NCI-H187 (cell line): ENCODE measurements around the gene GPS1.

Source experiments
- DNase-seq, 2 experiments: peaks; one replicate each; lab custom pipeline; 2025; lab: John Stamatoyannopoulos, UW

The GPS1 gene

DNA sequence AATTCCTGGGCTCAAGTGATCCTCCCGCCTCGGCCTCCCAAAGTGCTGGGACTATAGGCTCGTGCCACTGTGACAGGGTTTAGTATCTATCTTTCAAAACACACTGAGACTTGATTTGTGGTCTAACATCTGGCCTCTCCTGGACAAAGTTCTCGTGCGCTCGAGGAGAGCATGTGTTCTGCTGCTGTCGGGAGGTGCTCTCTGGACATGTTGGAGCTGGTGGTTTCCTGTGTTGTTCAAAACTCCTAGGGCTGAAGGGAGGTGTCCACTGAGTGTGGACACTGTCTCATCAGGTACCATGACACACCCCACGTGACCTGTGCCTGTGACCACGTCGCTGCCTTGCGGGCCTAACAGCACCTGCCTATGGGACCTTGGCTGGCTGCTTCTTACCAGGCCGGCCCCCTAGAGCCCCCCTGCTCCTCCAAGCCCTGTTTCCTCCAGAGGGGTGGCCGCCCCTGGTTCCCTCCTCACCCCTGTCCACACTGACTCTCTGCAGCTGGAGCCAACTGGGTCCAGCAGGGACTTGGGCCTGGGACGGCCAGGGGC lies 5.7 kb upstream of the GPS1 start:
- DNase-seq: no peak

DNA sequence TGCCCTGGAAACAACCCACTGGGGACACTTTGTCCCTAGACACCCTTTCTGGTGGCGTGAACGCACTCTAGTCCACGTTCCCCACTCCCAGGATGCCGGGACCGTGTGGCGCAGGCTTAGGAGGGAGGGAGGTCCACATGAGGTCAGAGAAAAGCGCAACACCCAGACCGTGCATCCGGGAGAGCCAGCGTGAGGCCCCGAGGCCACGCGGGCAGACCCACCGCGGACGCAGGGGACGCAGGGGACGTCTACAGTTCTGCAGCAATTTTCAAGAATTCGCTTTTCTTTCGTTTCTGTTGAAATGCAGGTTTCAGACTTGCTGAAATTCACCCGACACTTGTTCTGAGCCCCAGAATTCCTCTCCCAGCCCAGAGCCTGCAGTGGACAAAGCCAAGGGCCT lies 4.8 kb upstream of the GPS1 start:
- no peak for DNase-seq

DNA sequence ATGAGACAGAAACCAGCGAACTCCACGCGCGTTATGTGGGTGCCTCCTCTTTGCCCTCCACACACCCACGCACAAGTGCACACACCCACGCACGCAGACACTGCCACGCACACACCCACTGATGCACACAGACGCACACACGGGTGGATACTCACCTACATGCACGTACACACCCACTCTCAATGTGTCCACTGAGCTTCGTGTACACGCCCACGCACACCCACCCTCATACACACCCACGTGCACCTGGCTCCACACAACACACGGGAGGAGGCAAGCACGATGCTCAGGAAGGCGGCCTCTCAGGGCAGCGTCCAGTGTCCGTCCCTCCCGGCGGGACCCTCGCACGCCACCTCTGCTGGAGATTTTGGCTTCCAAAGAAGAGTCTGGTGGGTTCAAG lies 4.3 kb upstream of the GPS1 start:
- no peak for DNase-seq

DNA sequence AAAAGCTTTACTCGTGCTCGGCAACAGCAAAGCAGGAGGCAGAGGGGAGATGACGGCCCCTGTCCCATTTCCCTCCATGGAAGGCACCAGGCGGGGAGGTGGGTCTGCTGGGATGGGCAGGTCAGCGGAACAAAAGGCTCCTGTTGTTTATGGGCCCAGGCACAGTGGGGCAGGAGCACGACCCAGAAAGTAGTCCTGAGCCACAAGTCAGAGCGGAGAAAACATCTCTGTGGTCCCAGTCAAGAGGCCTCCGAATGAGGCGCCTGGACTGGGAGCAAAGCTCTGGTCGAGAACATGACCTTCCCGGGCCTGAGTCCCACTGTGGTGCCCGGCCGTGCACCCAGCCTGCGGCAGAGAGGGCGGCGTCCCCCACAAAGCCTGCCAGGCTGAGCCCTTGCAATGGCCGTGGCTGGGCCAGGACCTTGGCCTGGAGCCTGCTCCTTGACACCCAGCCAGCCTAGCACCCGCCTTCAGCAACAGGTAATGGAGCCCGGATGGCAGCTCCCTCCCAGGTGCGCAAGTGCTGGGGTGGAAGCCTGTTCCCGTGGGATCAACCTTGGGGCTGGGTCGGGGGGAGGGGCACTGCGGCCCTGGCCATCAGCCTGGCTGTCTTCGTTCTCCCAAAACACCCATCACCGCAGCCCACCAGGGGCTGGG lies 3.7 kb upstream of the GPS1 start:
- no peak for DNase-seq

DNA sequence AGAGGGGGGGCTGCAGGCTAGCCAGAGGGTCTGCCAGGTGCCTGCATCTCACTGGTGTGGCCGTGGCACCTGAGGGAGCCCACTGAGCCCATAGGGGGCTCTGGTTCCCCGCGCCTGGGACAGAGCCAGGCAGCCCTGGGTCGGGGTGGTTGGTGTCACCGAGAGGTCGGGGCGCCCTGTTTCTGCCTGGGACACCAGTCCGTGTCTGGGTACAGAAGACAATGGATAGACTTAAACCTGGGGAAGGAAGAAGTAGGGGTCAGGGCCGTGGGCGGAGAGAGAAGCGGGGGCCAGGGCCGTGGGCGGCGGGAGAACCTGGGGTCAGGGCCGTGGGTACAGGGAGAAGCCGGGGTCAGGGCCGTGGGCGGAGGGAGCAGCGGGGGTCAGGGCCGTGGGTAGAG lies 3.1 kb upstream of the GPS1 start:
- no peak for DNase-seq

DNA sequence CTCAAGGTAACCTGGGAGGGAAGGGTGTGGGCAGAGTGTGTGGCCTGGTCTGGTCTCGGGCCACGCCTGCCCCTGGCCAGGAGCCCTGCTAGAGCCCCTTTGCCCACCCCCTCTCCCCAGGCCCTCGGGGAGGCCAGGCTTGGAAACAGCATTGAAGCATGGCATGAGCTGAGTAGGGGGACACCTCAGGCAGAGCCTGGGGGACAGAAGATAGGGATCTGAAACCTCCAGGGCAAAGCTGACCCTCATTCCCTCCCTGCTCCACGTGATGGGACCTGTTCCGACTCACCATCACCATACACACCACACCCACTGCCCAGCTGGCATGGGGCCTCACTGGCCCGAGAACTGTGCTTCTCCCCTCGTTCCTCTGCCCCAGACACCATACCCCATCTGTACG lies 2.6 kb upstream of the GPS1 start:
- no peak for DNase-seq

DNA sequence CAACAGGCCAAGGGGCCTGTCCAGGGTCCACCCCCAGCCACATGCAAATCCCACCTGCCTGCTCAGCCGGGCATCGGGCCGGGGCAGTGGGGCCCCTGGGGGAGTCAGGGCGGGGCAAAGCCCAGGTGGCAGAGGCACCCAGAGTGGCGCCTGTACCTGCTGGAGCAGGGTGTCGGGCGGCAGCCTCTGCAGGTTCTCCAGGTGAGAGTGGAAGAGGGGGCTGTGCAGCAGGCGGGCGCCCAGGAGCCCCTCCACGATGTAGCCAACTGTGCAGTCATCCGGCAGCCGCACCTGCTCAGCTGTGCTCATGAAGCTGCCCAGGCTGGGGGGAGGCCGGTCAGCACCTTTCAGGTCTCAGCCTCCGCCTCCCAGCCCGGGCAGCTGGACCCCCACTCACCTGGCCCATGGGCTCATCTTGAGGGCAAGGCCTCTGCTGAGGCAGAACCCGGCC lies 2.2 kb upstream of the GPS1 start:
- DNase-seq: no peak

DNA sequence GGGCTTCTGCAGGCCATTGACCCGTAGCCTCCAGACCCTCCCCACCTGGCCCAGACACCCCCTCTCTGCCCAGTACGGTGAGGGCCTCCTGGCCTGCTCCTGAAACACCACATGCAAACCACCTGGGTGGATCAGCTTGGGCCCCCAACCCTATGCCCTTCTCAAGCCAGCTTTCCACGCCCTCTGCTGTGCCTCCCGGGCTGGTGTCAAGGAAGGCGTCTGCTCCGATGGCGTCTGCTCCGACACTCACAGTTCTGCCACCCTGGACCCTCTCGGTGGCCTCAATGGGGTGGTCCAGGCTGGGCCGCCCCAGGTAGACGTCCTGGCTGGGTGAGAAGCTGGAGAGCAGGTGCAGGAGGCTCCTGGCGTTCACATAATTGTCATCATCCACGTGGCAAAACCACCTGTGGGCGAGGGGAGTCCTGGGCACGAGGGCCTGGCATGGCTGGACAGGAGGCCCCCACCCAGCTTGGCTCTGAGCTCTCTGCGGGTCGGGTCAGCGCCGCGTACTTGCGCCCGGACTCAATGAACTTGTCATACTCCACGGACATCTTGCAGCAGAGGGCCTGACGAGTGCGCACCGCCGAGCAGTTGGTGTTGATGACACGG lies 1.4 kb upstream of the GPS1 start:
- DNase-seq: no peak

DNA sequence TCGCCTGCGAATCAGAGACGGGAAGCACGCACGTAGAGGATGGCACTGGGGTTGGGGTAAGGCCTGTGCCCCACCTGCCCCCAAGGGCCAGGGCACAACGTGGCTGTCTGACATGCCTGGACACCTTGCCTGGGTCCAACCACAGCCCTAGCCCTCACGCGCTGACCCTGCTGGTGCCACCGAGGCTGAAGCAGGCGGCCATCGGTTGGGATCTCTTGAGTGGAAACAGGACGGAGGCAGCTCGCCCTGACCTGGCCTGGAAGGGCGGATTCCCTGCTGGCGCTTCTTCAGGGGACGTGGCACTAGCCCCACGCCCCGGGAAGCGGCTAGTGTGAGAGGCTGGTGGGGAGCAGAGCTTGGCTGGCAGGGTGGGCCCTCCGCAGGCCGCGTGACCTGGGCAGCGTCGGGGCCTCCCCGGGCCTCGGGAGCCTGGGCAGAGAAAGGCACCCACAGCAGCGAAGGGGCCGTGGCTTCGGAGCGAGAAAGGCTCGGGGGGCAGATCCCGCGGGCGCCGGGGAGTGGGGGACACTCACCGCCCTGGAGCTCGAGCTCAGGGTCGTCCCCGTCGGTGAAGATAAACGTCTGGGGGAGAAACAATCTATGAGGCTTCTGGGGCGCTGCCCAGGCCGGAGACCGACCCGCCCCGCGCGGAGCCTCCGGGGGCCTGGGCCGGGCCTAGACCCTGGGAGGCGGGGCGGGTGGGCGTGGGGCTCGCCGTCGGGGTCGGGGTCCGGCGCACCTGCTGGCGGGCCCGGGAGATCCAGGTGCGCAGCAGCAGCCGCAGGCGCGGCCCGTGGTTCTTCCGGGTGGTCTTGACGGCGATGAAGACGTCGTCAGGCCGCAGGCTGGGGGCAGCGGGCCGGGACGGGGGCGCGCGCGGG lies 697 bp upstream of the GPS1 start:
- DNase-seq: no peak

DNA sequence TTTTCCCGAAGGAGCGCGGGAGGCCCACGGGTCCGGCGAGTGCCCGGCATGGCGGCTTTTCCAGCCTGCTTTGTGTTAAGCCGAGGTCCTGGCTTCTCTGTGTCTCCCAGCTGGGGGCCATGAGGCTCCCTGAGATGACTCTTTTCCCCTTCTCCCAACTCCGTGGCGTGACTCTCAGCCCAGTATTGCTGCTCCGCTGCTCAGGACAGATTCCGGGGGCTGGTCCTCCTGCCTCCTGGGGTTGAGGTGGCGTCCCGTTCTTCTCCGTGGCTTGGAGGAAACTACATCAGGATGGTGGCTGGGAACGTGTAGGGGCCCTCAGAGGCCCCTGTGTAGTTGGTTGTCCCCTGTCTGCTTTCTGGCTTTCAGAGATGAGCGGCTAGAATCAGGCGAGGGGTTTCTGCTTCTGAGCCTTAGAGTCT lies 951 bp downstream of the GPS1 start:
- DNase-seq: no peak

DNA sequence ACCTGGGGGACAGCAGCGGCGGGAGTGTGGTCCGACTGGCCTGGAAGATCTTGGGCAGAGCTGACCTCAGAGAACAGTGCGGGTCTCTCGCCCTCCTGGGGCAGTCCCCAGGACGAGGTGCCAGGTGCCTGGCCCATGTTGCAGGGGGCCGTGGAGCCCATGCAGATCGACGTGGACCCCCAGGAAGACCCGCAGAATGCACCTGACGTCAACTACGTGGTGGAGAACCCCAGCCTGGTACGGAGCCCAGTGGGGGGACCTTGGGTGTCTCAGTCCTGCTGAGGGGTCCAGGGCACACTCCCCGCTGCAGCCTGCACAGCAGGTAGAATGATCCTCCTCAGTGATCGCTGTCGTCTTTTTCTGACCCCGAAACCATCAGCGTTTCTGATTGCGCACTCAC lies 1.4 kb downstream of the GPS1 start:
- no peak for DNase-seq

DNA sequence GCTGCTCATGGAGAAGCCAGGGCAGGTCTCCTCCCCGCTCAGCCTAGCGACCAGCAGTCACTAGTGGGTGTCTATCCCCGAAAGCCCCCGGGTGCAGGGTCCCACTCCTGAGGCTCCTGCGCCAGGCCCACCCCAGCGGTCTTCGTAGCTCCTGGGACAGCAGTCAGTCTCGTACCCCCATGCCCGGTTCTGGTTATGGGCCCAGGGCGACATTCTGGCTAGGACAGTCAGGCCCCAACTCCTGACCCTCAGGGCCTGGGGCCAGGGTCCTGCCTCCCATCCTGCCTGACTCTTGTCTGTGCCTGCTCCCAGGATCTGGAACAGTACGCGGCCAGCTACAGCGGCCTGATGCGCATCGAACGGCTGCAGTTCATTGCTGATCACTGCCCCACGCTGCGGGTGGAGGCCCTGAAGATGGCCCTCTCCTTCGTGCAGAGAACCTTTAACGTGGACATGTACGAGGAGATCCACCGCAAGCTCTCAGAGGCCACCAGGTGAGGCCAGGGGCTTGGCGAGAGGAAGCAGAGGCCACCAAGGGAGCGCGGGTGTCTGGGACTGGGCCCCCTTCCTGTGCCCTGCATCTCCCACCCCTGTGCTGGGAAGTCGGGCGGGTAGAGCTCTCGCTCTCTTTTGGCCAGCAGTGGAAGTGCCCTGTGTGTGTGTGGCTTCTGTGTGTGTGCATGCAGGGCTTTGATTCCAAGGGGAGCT lies 2.0 kb downstream of the GPS1 start:
- no peak for DNase-seq

DNA sequence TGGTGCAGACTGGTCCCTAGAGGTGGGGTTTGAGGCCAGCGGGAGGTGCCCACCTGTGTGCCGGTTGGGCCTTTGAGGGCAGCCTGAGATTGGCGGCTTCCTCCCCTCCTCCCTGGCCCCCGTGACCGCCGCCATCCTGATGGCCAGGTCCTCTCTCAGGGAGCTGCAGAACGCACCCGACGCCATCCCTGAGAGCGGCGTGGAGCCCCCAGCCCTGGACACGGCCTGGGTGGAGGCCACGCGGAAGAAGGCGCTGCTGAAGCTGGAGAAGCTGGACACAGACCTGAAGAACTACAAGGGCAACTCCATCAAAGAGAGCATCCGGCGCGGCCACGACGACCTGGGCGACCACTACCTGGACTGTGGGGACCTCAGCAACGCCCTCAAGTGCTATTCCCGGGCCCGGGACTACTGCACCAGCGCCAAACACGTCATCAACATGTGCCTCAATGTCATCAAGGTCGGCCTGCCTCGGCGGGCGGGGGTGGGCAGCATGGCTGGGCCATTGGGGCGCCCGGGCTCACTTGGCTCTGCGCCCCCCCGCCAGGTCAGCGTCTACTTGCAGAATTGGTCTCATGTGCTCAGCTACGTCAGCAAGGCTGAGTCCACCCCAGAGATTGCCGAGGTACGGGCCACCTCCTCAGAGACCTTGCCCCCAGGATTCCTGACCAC lies 2.8 kb downstream of the GPS1 start:
- no peak for DNase-seq

DNA sequence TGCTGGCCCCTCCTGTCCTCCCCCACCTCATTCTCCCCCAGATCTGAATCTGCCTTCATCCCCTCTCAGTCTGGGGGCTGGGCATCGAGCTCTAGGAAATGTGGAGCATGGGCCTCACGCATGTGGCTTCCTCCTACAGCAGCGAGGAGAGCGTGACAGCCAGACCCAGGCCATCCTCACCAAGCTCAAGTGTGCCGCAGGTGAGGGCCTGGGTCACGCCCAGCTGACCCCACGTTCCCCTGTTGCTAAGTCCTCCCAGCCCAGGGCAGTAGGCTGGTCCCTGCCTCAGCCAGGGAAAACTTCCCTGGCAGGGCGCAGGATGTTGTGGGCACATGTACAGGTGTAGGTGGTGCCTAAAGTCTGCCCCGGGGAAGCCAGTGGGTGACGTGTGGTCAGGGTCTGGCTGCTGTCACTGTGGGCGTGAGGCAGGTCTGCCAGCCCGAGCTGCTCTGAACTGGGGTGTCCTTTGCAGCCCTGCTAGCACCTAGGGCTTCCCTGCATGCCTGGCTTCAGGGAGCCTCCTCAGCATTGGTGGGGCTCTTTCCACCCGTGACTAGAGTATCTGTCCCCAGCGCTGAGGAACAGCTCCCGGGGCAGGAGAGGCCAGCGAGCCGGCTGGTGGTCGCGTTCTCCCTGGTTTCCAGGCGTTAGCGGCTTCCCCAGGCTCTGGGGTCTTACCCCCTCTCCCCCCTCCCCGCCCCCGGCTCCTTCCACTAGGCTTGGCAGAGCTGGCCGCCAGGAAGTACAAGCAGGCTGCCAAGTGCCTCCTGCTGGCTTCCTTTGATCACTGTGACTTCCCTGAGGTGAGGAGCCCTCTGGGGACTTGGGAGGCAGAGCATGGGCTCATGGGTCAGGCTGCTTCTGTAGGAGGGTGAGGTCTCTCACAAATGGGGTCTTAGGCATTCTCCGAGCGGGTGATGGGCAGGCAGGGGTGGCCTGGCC lies 3.6 kb downstream of the GPS1 start:
- no peak for DNase-seq

DNA sequence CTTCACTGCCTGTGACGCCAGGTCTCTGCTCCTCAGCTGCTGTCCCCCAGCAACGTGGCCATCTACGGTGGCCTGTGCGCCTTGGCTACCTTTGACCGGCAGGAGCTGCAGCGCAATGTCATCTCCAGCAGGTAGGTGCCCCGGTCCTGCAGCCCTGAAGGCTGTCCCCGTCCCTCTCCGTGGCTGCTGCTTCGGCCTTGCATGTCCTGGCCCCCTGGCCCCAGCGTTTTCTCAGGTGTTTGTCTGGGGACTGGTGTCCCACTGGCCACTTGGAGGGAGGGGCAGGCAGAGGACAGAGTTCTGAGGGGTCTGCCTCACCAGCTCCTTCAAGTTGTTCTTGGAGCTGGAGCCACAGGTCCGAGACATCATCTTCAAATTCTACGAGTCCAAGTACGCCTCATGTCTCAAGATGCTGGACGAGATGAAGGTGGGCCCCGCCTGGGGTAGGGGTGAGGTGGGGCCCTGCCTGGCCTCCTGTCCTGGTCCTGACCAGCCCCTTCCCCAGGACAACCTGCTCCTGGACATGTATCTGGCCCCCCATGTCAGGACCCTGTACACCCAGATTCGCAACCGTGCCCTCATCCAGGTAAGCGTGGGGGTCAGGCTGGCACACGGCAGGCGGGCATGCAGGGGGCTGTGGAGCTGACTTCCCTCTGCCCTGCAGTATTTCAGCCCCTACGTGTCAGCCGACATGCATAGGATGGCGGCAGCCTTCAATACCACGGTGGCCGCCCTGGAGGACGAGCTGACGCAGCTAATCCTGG lies 4.4 kb downstream of the GPS1 start:
- no peak for DNase-seq

DNA sequence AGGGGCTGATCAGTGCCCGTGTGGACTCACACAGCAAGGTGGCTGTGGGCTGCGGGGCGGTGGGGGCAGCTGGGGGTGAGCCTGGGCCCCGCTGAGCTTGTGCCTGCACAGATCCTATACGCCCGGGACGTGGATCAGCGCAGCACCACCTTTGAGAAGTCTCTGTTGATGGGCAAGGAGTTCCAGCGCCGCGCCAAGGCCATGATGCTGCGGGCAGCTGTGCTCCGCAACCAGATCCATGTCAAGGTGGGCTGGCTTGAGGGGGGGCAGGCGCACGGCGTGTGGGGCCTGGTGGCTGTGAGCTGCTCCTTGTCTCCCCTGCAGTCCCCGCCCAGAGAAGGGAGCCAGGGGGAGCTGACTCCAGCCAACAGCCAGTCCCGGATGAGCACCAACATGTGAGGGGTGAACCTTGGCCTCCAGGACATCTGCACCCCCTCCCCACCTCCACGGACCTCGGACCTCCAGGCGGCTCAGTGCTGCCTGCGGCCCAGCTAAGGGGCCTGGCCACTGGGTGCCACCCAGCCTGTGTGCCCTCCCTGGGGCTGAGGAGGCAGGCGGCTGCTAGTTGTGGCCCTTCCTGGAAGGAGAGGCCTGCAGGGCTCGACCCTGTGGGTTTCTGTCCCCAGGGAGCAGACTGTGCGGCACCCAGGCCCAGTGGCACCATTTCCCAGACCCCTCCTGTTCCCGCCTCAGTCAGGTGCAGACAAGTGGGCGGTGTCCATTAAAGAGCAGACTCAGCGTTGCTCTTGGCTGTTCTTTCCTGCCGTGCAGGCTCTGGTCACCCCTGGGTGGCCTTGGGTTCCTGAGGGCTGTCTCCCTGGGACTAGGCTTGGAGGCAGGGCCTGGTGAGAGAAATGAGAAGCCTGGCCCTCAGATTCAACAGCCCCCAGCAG lies 5.3 kb downstream of the GPS1 start:
- DNase-seq: no peak

DNA sequence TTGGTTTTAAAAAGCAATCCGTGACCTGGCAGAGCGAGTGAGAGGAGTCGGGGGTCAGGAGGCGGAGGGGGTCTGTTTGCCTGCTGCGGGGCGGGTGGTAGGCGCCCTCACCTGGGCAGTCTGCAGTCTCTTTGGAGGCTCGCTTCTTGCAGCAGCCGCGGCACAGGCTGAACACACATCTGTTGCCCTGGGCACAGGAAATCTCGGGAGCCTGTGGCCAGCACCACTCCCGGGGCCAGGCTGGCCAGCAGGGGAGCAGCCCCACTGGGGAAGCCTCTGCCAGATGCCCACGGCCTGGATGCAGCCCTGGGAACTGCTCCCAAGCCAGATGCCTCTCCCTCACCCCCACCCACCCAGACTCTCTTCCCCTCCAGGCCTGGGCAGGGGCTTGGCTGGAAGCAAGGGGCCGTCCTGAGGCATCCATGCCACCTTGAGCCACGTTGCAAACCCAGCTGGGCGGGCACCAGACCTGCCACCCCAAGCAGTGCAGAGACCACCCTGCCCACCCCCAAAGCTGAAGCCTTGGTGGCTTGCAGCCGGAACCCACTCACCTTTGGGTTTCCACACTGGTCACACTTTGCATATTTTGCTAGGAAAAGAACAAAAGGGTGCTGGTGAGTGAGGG lies 6.6 kb downstream of the GPS1 start:
- no peak for DNase-seq

DNA sequence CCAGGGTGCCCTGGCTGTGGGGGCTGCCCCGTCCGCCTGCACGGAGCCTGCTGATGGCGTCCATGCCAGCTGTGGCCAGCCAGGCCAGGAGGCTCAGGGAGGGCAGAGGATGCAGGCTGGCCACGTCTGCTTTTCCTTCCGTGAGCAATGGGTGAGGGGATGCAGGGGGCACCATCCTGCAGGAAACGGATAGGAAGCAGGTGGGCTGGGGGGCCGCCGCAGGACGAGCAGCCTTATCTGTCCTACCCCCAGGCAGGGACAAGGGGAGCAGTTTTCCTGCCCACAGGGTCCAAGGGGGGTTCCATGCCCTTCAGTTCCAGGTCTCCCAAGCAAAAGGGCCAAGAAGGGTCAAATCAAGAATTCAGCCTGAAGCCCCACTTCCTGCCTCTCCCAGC lies 7.2 kb downstream of the GPS1 start:
- DNase-seq: no peak
